Parathyroid adenoma (tissue), 2 donors: ENCODE results near the gene ANHX.
"Not testable (repeated sequence)": the region's sequence is repeated elsewhere in the genome, so short reads cannot be mapped to it uniquely, and the experiment has no call there.

ENCODE experiments used
- H2AFZ ChIP-seq: fragments of 300-600 bp; sonication (generic); one replicate; pipeline ENCODE4 v1.7.0; 2017; ENCODE audit warnings: antibody characterized with exemption, mild to moderate bottlenecking
- H3K27ac ChIP-seq: fragments of 300-600 bp; sonication (generic); one replicate; pipeline ENCODE4 v1.7.0; 2017
- H3K27me3 ChIP-seq: fragments of 300-600 bp; sonication (generic); one replicate; pipeline ENCODE4 v1.7.0; 2017; ENCODE audit warnings: low read length; ENCODE audit not compliant: control insufficient read depth, insufficient read depth
- H3K36me3 ChIP-seq: fragments of 300-600 bp; sonication (generic); one replicate; pipeline ENCODE4 v1.7.0; 2017; ENCODE audit warnings: low read length; ENCODE audit not compliant: control insufficient read depth, insufficient read depth
- H3K4me1 ChIP-seq: fragments of 300-600 bp; sonication (generic); one replicate; pipeline ENCODE4 v1.7.0; 2017; ENCODE audit warnings: control low read depth
- H3K4me2 ChIP-seq: fragments of 300-600 bp; sonication (generic); one replicate; pipeline ENCODE4 v1.7.0; 2017; ENCODE audit warnings: low read length
- H3K4me3 ChIP-seq: fragments of 300-600 bp; sonication (generic); one replicate; pipeline ENCODE4 v1.7.0; 2017; ENCODE audit warnings: low read depth, low read length
- H3K79me2 ChIP-seq: fragments of 300-600 bp; sonication (generic); one replicate; pipeline ENCODE4 v1.7.0; 2017; ENCODE audit warnings: control low read depth
- H3K9ac ChIP-seq: fragments of 300-600 bp; sonication (generic); one replicate; pipeline ENCODE4 v1.7.0; 2017; ENCODE audit warnings: mild to moderate bottlenecking
- H3K9me3 ChIP-seq: fragments of 300-600 bp; sonication (generic); one replicate; pipeline ENCODE4 v1.7.0; 2017; ENCODE audit warnings: low read length; ENCODE audit not compliant: control insufficient read depth
- TF ChIP-seq, protein P1 (sequence below): fragments of 300-600 bp; sonication (generic); IDR thresholded peaks from one replicate; pipeline ENCODE4 v1.7.0; 2017; ENCODE audit warnings: antibody characterized with exemption, mild to moderate bottlenecking
- donor health status: primary hyperparathyroidism.

Gene ANHX

DNA sequence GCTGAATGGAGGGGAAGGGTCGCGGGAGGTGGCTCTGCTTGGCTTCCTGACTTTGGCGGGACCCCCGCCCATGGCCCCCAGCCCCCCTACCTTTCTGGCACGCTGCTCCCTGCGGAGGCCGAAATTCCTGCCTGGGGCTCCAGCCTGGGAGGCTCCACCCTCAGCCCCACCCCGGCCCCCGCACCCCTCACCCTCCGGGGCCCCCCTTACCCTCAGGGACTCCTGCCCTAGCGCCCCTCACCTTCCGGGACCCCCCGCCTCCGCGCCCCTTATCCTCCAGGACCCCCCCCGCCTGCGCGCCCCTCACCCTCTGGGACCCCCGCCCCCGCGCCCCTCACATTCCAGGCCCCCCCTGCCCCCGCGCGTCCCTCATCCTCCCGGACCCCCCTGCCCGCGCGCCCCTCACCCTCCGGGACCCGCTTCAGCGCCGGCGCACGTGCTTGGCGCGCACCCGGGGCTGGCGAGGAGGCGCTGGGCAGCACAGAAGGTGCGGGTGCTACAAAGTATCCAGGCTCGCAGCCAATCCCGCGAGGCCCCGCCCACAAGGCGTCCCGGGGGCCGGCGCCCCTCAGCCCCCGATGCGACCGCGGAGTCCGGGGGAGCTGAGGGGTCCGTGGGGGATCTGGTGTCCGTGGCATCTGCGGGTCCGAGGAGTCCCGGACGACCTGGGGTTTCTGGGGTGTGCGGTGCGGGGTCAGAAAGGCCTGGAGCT, at the start of gene ANHX:
ANHX (minus strand) TSS at position 477 of the 712 bp plus-strand sequence. CDS start 1,521 bp downstream, outside the sequence.
- H3K27me3 ChIP-seq: no peaks in the 10 kb centered on the region
- H3K36me3 ChIP-seq: no peaks in the 10 kb centered on the region
- H2AFZ ChIP-seq: no peak within 1 kb of the TSS
- H3K4me3 ChIP-seq: no peak within 1 kb of the TSS
- no peaks in the 10 kb centered on the region for H3K4me1 ChIP-seq
- H3K9ac ChIP-seq: no peak within 1 kb of the TSS
- H3K79me2 ChIP-seq: no peaks in the 10 kb centered on the region
- no peak within 1 kb of the TSS for H3K4me2 ChIP-seq
- H3K9me3 ChIP-seq: no peaks in the 10 kb centered on the region
- TF ChIP-seq, protein P1, sequence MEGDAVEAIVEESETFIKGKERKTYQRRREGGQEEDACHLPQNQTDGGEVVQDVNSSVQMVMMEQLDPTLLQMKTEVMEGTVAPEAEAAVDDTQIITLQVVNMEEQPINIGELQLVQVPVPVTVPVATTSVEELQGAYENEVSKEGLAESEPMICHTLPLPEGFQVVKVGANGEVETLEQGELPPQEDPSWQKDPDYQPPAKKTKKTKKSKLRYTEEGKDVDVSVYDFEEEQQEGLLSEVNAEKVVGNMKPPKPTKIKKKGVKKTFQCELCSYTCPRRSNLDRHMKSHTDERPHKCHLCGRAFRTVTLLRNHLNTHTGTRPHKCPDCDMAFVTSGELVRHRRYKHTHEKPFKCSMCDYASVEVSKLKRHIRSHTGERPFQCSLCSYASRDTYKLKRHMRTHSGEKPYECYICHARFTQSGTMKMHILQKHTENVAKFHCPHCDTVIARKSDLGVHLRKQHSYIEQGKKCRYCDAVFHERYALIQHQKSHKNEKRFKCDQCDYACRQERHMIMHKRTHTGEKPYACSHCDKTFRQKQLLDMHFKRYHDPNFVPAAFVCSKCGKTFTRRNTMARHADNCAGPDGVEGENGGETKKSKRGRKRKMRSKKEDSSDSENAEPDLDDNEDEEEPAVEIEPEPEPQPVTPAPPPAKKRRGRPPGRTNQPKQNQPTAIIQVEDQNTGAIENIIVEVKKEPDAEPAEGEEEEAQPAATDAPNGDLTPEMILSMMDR: no peak
- no peak within 1 kb of the TSS for H3K27ac ChIP-seq

DNA sequence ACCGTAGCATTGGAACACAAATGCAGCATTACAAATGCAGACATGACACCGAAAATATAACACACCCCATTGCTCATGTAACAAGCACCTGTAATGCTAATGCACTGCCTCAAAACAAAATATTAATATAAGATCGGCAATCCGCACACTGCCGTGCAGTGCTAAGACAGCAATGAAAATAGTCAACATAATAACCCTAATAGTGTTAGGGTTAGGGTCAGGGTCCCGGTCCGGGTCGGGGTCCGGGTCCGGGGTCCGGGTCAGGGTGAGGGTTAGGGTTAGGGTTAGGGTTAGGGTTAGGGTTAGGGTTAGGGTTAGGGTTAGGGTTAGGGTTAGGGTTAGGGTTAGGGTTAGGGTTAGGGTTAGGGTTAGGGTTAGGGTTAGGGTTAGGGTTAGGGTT, 29.0 kb upstream of the ANHX start:
- H3K27me3 ChIP-seq, H3K9me3 ChIP-seq, H3K9ac ChIP-seq, H3K4me3 ChIP-seq, H3K36me3 ChIP-seq, H2AFZ ChIP-seq, H3K4me2 ChIP-seq, H3K27ac ChIP-seq, H3K79me2 ChIP-seq, H3K4me1 ChIP-seq: not testable (repeated sequence)

DNA sequence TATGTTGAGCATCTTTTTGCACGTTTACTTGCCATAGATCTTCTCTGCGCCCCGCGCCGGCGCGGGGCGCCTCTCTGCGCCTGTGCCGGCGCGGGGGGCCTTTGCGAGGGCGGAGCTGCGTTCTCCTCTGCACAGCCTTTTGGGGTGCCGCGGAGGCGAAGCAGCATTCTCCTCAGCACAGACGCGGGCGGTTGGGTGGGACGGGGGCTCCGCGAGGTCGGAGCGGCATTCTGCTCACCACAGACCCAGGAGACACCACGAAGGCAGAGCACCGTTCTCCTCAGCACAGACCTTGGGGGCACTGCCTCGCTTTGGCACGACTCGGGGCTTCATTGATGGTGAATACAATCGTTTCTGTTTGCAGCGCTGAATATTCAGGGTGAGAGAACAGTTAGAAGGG, 28.5 kb upstream of the ANHX start:
- no peak overlapping the region for H3K9ac ChIP-seq
- H2AFZ ChIP-seq: no peak overlapping the region
- no peaks in the 10 kb centered on the region for H3K9me3 ChIP-seq
- no peaks in the 10 kb centered on the region for H3K4me1 ChIP-seq
- H3K4me2 ChIP-seq: no peak overlapping the region
- no peak overlapping the region for H3K27ac ChIP-seq
- no peak overlapping the region for H3K4me3 ChIP-seq
- TF ChIP-seq, protein P1: no peak
- H3K36me3 ChIP-seq: no peaks in the 10 kb centered on the region
- H3K79me2 ChIP-seq: no peaks in the 10 kb centered on the region
- no peaks in the 10 kb centered on the region for H3K27me3 ChIP-seq

DNA sequence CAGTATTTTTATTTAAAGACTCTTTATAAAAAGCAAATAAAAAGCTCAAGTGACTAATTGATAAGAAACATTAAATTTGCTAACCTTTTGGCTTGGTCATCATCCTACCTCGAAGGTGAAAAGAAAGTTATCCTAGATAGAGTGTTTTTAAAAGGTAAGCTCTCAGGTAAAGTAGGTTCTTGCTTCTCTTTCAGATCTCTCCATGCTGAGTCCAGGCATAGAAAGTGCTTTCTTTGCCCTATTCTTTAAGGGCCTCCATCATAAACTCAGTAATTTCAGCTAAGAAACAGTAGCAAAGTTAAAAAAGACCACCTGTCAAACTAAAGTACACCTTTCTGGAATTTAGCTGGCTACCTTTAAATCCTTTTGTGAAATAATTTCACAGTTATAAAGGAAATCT, 20.6 kb upstream of the ANHX start:
- Histone ChIP-seq H3K9ac (no peak overlapping the region), H2AFZ (no peak overlapping the region), H3K36me3 (no peaks in the 10 kb centered on the region), H3K4me1 (no peaks in the 10 kb centered on the region), H3K9me3 (no peaks in the 10 kb centered on the region), H3K27ac (no peak overlapping the region), H3K4me2 (no peak overlapping the region), H3K4me3 (no peak overlapping the region), H3K27me3 (no peaks in the 10 kb centered on the region), H3K79me2 (no peaks in the 10 kb centered on the region)
- TF ChIP-seq, protein P1: no peak

DNA sequence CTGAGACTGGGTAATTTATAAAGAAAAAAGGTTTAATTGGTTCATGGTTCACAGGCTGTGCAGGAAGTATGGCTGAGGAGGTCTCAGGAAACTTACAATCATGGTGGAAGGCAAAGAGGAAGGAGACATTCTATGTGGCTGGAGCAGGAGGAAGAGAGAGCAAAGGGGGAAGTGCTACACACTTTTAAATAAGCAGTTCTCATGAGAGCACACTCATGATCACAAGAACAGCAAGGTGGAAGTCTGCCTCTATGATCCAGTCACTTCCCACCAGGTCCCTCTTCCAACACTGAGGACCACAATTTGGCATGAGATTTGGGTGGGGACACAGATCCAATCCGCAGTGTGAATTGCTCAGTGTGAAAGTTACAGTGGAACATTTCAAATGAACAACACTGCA, 20.2 kb upstream of the ANHX start:
- H3K9ac ChIP-seq, H3K79me2 ChIP-seq, H2AFZ ChIP-seq, H3K27ac ChIP-seq, H3K27me3 ChIP-seq, H3K4me3 ChIP-seq, H3K9me3 ChIP-seq, H3K4me2 ChIP-seq, H3K4me1 ChIP-seq, H3K36me3 ChIP-seq: not testable (repeated sequence)

DNA sequence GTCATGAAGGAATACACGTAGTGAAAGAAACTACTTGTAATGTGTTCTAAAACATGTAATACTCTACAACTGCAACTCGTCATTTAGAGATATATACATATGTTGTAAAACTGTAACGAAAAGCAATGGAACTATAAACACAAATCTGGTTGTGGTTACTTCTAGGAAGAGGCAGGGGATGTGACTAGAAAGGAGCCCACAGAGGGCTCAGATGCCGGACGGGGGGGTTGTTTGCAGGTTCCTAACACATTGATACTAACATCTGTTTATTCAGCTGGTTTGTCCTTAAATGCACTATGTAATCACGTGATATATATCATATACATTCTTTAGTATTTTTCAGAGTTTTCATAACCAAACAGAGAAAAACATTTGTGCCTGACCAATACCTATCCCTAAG, 16.1 kb upstream of the ANHX start:
- H2AFZ ChIP-seq: no peak overlapping the region
- H3K9ac ChIP-seq: no peak overlapping the region
- no peaks in the 10 kb centered on the region for H3K27me3 ChIP-seq
- no peak overlapping the region for H3K27ac ChIP-seq
- no peaks in the 10 kb centered on the region for H3K36me3 ChIP-seq
- H3K9me3 ChIP-seq: no peaks in the 10 kb centered on the region
- TF ChIP-seq, protein P1: no peak
- H3K4me2 ChIP-seq: no peak overlapping the region
- H3K79me2 ChIP-seq: no peaks in the 10 kb centered on the region
- H3K4me3 ChIP-seq: no peak overlapping the region
- H3K4me1 ChIP-seq: no peaks in the 10 kb centered on the region
